Putamen (tissue), 1 donor: ENCODE measurements around the gene GMPS.
"Not testable (repeated sequence)": the region's sequence is repeated elsewhere in the genome, so short reads cannot be mapped to it uniquely, and the experiment has no call there.

Experiments
- DNase-seq: peaks from one replicate; pipeline ENCODE4 v3.0.0-alpha.2; 2016; ENCODE audit warnings: low spot score

GMPS gene

DNA sequence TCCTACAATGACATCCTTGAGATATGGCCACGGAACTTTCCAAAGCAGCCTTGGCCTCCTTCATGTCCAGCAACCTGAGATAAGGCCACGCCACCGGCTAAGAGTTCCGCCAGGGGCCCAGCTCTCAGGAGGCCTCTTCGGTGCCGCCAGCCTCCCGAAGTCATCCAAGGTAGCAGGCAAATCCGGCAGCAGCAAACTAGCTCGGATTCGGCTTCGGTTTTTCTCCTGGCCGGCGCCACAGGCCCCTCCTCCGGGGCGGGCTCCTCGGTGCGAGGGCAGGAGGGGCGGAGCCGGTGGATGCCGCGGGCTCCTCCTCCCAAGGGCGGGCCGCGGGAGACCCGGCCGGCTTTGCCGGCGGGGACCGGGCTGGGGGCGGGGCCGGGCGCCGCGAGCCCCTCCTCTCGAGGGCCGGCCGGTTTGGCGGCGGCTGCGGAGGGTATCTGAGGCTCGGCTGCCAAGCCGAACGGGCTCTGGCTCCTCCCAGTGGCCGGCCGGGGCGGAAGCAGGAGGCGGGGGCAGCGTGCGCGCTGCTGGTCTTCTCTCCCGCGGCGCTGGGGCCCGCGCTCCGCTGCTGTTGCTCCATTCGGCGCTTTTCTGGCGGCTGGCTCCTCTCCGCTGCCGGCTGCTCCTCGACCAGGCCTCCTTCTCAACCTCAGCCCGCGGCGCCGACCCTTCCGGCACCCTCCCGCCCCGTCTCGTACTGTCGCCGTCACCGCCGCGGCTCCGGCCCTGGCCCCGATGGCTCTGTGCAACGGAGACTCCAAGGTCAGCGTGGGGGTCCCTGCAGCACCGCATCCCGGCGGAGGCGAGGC lies at the start of gene GMPS:
TSS of gene GMPS (plus strand) at position 518 of the 812 bp plus-strand sequence. CDS start at position 739, 221 bp downstream.
- DNase-seq, result peak; percentile 97

DNA sequence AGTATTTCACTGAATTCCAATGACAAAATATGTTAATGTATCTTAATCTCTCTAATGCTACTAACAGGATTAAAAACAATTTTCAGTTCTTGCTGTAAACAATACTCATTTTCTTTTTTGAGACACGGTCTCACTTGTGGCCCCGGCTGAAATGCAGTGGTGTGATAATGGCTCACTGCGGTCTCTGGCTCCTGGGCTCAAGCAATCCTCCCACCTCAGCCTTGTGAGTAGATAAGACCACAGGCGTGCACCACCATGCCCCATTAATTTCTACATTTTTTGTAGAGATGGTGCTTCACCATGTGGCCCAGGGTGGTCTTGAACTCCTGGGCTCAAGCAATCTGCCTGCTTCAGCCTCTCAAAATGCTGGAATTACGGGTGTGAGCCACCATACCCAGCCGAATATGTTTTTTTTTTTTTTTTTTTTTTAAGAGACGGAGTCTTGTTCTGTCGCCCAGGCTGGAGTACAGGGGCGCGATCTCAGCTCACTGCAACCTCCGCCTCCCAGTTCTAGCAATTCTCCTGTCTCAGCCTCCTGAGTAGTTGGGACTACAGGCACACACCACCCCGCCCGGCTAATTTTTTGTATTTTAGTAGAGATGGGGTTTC lies 41.9 kb upstream of the GMPS start:
- not testable (repeated sequence) for DNase-seq

DNA sequence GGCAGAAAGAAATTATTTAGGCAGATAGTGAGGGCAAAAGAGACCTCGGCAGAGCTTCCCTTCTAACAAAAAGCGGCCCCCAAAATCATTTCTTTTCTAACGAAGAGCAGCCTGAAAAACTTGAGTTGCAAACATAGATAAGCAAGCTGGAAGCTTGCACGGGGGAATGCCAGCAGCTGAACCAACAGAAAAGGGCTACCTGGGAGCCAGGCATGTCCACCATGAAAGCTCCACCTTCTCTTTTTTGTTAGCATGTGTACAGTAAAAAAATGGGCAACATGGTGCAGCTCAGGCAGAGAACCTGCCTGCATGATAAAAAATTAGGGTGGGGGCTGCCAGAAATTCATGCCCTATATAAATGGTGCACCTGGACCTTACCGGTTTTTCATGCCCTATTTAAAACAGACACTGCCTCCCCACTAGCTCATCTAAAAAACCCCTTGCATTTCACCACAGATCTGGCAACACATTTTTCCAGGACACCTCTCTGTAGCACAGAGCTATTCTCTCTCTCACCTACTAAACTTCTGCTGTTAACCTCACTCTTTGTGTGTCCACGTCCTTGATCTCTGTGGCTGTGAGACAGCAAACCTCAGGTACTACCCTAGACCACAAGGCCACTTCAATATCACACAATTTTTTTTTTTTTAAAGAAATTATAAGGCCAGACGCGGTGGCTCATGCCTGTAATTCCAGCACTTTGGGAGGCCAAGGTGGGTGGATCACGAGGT lies 34.9 kb upstream of the GMPS start:
- DNase-seq, result no peak

DNA sequence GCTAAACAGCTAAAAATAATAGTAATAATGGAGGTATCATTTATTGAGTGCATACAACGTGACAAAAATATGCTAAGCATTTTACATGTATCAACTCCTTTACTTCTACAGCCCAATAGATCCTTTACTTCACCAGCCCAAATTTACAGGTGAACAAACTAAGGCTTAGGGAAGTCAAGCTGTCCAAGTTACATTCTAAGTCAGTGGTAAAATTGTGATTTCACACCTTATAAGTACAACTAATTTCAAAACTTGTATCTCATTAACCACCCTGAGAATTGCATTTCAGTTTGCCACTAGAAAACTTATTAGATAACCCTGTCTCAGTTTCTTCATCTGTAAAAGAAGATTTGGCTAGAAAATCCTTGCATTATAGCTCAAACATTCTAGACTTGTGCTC lies 26.9 kb upstream of the GMPS start:
- DNase-seq, result no peak

DNA sequence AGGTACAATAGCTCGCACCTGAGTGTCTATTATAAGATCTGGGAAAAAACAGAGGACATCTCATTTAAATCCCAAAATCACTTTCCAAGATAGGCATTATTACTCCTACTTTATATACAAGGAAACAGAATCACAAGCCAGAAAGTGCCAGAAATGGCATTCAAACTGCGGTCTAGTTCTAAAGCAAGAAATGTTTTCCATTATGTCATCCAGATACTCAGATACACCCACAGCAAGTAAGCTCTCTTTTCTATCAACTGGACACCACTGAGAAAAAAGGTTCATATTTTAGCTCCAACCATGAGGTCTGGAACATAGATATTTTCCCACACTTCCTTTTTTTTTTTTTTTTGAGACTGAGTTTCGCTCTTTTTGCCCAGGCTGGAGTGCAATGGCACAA lies 24.3 kb upstream of the GMPS start:
- no peak for DNase-seq

DNA sequence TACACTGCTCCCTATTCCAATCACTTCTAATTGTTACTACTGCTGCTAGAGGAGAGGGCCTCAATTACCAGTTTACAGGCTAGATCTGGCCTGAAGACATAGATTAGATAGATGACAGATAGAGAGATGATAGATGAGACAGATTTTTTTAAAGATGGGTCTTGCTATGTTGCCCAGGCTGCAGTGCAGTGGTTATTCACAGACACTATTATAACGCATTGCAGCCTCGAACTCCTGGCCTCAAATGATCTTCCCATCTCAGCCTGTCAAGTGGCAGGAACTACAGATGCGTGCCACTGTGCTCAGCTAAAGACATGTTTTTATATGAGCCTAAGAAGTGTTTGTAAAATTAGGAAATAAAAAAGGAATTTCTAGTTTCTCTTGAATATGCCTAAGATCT lies 22.5 kb upstream of the GMPS start:
- no peak for DNase-seq

DNA sequence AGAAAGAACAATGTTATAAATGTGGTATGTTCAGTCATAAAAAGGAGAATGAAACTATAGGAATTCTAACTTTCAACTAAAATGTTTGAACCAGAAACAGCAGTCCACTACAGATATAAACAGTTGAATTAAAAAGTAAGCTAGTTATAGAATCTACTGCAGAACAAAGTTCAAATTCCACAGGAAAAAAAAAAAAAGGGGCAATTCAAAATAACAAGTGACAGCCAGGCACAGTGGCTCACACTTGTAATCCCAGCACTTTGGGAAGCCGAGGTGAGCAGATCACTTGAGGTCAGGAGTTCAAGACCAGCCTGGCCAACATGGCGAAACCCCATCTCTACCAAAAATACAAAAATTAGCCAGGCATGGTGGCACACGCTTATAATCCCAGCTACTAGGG lies 21.0 kb upstream of the GMPS start:
- DNase-seq, result not testable (repeated sequence)

DNA sequence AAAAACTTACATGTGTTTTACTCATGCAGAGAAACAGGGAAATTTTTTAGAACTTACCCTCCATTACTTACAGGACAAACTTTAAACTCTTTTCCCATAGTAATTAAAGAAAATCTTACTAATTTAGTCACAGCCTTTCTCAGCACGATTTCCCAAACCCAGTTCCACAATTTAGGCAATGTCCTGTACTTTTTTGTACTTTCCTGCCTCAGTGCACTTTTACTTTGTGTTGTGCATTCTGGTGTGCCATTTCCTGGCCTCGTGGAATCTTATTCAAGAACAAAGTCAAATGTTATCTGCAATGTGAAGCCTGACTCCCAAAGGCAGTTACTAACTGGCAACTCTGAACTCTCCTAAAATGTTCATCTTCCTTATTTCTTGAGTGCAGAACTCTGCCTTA lies 18.1 kb upstream of the GMPS start:
- no peak for DNase-seq

DNA sequence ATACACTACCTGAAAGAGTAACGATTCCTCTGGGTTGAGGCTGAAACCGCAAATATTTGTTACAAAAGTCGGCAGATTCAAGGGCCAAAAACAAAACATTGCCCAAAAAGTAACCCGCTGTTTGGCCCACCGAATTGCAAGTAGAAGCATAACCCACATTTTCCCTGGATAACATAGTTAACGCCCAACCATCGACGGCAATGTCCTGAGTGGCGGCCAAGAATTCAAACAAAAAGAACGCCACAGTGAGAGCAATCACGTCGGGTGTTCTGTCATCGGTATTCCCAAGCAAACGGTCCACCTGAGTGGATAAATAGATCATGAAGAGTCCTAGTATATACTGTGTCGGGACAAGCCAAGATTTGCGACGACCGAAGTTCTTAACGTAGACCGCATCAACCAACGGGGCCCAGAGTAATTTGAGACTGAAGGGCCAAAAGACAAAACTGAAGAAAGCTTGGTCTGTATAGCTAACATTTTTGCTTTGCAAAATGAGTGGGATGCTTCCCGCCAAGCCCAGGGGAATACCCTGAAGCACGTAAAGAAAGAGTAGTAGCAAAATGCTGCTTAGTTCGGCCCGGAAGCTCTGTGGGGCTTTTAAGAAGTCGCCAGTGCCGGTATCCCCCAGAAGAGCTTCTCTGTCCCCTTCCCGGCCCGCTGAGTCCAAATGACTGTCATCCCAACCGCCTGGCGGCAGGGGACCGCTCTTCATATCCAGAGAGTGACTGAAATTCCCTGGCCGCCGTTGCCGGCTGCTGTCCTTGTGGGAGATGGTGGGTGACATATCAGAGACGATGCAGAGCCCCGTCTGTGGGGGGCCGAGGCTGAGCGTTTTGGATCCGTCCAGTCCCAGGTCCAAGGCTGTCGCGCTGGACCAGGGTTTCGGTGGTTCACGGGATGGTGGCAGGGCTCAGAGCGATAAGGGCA lies 17.0 kb upstream of the GMPS start:
- no peak for DNase-seq

DNA sequence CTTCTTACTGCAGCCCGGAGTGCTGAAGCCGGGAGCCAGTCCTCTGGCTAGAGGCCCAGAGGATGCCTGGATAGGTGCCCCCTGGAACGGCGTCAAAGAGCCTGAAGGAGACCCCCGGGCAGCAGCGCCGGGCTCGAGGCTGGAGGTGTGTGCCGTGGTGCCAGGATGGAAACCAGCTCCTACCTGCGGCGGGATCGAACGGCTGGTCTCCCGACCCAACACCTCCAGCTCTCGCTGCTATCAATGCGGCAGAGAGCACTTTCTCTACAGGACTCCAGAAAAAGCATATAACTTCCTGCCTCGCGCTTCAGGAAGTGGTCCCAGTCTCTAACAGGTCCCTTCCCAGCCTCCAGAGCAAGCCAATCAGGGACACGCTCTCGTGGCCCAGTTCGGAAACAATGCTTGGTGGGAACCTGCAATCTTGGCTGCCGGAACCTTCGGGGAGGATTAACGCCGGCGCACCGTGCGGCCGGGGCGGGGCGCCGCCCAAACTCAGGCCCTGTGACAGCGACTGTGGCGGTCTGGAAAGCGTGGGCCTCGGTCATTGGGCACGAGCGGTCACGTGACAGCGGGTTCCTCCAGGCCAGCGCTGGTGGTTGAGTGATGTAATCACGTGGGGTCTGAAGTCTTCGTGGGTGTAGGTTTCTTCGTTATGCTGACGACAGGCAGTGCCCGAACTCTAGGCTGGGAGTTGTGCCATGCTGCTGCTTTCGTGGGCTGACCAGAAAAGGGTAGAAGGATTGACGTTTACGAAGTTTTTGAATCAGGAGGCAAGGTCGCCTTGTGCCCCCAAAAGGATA lies 16.1 kb upstream of the GMPS start, which contains the start of gene SLC33A1:
TSS of gene SLC33A1 (minus strand) at position 287 of the 800 bp plus-strand sequence. CDS start 430 bp downstream, outside the sequence.
- DNase-seq, result peak; percentile 99

DNA sequence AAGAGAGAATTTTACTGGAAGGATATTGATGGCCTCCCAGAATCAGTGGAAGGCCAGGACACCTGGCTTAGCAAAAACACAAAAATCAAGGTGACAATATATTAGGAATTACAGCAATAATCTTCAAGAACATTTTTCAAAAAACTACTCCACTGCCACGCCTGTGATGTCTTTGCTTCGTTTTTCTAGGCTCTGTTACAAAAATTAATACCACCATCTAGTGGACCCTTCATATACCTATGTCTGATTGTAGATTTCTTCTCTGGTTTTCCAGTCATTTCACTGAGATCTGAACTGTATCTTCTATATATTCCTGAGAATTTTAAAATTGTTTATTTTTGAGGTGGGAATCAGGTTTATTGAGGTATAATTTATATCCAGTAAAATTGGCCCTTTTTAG lies 10.6 kb upstream of the GMPS start:
- no peak for DNase-seq

DNA sequence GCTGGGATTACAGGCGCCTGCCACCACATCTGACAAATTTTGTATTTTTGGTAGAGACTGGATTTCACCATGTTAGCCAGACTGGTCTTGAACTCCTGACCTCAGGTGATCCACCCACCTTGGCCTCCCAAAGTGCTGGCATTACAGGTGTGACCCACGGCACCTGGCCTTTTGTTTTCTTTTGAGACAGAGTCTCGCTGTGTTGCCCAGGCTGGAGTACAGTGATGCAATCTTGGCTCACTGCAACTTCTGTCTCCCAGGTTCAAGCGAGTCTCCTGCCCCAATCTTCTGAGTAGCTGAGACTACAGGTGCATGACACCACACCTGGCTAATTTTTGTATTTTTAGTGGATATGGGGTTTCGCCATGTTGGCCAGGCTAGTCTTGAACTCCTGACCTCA lies 10.0 kb upstream of the GMPS start:
- not testable (repeated sequence) for DNase-seq

DNA sequence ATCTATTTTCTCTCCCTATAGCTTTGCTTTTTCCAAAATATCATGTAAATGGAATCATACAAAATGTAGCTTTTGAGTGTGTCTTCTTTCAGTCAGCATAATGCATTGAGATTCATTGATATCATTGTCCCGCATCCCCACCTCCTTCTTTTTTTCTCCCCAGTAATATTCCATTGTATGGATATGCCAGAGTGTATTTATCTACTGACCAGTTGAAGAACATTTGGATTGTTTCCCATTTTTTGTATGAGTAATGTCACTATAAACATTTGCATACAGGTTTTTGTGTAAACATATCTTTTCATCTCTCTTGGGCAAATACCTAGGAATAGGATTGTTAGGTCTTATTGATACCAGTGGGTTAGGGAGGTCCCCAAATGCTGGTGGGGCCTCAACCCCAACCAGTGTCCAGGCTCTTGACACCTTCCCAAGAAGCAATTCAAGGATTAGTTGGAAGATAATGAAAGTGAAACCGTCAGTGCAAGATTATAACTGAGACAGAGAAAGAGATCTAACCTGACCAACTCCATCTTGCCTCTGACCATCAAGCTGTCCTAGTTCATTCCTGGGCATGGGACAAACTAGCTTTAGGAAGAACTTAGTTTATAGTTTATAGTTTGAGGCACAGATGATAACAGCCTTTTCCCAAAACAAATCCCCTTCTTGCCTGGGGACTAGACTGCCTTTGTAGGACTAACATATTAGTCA lies 8.8 kb upstream of the GMPS start:
- DNase-seq, result no peak

DNA sequence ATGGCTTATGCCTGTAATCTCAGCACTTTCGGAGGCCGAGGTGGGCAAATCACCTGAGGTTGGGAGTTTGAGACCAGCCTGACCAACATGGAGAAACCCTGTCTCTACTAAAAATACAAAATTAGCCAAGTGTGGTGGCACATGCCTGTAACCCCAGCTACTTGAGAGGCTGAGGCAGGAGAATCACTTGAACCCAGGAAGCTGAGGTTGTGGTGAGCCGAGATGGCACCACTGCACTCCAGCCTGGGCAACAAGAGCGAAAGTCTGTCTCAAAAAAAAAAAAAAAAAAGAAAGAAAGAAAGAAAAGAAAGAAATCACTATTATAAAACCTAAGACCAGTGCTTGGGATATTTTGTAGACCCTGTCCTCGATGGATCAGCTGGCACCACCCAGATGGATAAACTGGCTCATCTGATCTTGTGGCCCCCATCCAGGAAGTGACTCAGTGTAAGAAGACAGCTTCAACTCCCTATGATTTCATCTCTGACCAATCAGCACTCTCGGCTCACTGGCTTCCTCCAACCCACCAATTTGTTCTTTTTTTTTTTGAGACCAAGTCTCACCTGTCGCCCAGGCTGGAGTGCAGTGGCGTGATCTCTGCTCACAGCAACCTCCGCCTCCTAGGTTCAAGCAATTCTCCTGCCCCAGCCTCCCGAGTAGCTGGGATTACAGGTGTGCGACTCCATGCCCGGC lies 8.0 kb upstream of the GMPS start:
- DNase-seq, result not testable (repeated sequence)

DNA sequence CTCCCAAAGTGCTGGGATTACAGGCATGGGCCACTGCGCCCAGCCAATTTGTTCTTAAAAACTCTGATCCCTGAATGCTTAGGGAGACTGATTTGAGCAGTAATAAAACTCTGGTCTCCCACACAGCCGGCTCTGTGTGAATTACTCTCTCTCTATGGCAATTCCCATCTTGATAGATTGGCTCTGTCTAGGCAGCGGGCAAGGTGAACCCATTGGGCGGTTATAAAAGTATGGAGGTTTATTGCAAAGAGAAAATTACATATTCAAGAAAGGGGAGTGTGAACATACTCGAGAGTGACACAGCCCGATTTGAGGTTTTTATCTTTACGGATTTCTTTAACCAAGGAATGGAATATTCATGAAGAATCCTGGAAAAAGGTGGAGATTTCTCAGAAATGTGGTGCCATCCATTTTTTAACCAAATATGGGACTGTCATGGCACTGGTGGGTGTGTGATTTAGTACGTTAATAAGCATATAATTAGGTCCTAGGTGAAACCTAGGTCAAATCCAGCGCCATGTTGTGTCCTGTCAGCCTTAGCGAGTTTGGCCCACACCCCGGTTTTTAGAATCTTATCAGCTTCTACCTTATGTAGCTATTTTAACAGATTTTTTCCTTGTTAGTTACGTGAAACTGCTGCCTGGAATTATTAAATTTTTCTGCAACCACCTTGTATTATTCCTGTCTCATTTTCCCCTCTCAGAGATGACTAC lies 7.2 kb upstream of the GMPS start:
- no peak for DNase-seq

DNA sequence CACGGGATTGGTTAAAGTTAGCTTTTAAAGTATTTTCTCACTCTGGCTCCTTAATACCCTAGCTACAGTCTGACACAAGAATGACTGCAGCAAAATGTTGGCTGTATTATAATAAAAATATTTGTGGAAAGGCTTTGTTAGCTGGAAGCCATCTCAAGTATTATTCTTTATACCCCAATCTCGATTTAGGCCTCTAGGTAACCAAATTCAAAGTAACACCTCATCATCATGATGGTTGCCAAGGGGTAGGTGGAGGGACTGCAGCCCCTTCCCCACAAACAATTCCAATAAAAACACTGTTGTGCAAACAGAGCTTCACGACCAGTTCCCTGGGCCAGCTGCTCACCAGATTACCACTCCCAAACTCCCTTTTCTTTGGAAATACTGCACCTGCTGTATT lies 759 bp upstream of the GMPS start:
- DNase-seq, result no peak

DNA sequence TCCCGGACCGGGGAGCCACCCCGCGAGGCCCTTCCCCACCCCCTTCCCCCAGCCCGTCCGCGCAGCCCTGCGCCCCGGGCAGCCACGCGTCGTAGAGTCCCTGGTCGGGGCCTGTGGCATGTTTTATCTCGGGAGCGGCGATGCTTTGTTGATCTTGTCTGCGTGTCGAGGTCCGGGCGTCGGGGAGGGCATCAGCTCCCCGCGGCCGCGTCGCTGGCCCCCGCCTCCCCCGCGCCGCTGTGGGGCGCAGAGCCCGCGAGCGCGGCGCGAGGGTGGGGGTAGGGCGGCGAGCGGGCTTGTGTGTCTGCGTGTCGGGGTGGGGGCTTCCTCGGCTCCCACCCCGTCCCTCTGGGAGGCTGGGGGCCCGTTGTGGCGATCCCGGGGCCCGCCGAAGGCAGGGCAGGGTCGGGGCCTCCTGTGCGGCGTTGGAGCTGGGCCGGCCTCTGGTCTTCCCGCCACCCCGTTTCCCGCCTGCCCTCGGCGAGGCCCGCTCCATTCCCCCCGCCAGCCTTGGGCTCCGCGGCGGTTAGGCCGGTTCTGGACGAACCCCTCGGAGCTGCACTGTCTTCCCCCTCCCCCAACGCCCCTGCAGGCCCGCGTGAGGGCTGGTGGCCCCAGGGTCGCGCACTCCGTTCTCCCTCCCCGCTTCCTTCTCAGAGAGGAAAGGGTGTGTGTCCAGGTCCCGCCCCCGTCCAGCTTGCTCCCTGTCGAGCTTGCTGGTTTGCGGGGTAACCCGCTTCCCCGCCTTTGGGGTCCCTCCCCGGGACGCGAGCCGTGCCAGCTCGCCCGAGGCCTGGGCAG lies 695 bp downstream of the GMPS start:
- DNase-seq, result peak; percentile 39

DNA sequence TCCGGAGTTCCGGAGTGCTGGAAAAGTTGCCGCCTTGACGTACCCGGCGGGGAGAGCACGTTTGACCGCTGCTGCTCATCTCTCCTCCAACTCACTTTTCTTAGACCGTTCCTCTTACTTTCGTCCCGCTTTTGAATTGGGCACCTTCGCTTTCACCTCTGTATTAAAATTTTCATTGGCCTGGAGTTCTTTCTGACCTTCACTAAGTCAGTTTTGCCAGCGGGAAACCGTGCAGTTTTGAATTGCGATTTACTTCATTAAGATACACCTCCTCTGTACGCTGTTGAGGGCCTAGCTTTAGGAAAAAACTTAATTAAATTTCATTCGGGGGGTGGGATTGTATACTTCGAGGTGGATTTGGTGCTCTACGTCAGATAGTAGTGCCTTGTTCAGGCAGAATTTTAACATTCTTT lies 1.3 kb downstream of the GMPS start:
- no peak for DNase-seq
